GM04503 (cell line): Measurements from ENCODE around the gene IQCM.
A peak's percentile ranks its signal among the peaks of the same experiment; 100 is the strongest.

Experiments used
- DNase-seq: peaks from one replicate; pipeline ENCODE4 v3.0.0-alpha.2; 2012; ENCODE audit warnings: low read depth

IQCM gene

GRCh38 chr4:149768477-149768876, 47.2 kb downstream of the IQCM start:
- DNase-seq, result no peak

DNA sequence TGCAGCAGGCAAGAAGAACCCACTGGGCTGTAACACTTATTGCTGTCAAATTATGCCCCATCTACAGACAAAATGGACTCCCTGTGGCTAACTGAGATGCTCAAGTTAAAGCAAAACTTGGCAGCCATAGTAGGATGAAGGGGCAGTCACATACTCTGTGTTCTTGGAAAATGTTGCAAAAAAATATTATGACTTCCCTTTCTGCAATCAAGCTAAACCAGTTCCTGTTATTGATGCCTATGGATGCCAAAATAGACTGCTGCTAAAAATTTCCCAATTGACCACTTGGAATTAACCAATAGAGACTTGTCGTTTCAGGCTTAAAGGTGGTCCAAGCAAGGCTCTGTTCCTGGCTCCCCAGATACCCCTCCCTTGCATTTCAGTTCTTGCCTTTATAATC, 49.5 kb downstream of the IQCM start:
- DNase-seq, result no peak

DNA sequence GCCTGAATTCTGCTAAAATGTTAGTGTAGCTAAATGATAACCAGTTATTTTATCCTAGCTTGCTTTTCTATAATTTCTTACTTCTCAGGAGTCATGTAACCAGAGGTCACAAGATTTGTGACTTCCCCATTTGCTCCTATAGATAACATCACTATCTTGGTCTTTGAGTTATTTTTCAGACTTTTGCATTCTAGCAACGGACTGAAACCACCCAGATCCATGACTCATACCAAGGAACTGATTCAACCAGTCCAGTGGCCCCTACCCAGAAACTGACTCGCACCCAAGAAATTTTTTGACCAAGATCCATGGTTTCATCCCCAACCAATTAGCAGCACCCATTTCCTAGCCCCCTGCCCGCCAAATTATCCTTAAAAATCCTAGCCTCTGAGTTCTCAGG, 50.0 kb downstream of the IQCM start:
- peak; percentile 45 for DNase-seq

DNA sequence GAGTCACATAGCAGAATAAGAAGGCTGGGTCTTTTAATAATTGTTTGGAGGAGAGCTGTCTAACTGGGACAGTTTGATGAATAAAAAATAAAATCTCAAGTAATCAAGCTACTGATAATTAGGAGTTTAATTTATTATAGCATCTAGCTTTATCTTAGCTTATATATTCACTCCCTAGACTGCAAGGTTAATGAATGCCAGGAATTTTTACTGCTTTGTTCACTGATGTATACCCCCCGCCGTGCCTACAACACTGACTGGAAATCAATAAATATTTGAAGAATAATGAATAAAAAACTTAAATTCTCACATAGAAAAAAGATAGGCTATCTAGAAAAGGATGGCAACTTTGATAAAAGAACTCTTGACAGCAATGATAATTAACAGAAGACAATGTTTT, 59.7 kb downstream of the IQCM start:
- DNase-seq, result no peak

DNA sequence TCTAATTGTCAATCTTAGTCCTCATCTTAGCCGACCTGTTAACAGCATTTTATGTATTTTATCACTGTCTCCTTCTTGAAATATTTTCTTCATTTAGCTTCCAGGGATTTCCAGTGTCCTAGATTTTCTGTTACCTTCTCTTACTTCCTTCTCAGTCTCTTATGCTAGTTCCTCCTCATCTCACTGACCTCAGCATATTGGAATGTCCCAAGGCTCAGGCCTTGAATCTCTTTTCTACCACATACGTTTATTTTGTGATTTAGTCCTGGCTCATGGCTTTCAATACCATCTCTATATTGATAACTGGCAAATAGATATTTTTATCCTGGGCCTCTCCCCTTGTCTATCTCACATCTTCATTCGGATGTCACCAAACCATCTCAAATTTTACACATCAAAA, 61.1 kb downstream of the IQCM start:
- no peak for DNase-seq

DNA sequence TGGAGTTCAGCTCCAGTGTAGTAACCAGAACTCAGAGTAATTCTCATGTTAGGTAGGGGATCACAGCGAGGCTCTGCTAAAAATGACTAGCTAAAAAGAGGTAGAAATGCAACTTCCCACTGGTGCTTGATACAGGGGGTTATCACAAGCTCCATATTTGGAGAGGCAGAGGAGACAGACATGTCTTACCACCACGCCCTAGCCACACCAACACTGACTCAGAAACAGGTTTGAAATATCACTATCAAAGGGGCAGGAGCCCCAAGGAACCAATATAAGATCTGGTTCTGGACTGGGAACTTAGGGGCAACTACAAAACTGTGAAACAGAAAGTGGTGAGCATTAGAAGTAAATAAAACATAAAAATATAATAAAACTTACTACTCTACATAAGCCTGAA, 62.9 kb downstream of the IQCM start:
- DNase-seq, result no peak

DNA sequence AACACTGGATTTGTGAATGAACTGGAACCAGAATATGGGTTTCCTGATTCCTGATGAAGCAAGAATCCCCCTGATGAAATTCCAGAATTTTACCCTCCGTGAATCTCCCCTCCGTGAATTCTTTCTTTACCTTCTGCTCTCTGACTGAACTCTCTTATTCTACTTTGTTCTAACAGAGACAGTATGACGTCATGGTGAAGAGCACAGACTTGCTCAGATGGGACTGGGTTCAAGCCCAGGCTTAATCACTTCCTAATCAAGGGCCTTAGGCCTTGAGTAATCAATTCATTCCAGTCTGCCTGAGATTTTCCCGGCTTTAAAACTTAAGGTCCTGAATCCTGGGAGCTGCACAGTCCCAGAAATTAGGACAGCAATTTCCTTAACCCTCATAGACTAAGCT, 64.5 kb downstream of the IQCM start:
- no peak for DNase-seq

GRCh38 chr4:149749784-149750183, 65.9 kb downstream of the IQCM start:
- DNase-seq, result no peak

DNA sequence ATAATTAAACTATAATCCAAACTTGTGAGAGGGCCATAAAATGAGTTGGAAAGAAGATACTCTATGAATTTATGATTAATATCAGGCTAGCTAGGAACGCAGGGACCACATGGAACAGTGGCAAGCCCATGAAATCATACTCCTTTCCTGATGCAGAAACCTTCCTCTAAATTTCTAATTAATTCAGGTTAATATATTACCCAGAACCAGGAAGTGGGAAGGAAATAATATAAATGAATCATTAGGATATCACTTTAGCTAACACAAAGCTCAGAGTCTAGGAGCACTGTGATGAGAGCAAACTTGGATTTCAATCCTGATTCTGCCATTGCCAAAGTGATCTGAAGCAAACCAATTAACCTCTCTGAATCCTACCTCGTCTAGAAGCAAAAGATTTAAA, 68.0 kb downstream of the IQCM start:
- DNase-seq, result no peak

- no peak for DNase-seq
These were observed 69.4 kb downstream of the IQCM start for GRCh38 chr4:149746276-149746675.

DNA sequence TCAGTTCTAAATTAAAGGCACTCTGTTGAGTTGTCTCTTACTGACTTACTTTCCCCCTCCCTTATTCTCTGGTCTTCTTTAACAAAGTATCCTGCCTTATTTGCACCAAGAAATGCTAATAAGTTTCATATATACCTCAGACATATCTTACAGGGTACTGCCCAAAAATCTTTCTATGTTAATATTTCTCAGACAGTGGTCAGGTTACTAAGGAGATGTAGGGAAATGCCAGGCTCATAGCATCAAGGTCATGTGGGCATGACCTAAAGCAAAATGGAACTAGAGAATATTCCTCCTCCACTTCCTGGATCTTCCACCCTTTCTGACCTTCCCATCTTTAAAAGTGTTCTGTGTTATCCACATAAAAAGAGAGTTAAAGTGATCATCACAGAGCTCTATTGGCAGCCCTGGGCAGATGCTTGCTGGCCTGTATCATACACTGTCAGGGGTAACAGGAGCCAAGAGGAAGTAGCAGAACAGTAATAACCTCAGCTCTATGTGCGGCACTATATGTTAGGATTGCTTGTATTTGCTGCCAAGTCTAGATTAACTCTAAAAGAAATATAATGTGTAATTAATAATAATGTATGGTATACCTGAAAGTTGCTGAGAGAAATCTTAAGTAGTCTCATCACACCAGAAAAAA, 74.3 kb downstream of the IQCM start:
- no peak for DNase-seq

GRCh38 chr4:149738156-149738555, 77.5 kb downstream of the IQCM start:
- DNase-seq, result no peak

GRCh38 chr4:149735796-149736195, 79.8 kb downstream of the IQCM start:
- DNase-seq, result no peak

GRCh38 chr4:149728444-149728843, 87.2 kb downstream of the IQCM start:
- no peak for DNase-seq

GRCh38 chr4:149727663-149728062, 88.0 kb downstream of the IQCM start:
- no peak for DNase-seq

DNA sequence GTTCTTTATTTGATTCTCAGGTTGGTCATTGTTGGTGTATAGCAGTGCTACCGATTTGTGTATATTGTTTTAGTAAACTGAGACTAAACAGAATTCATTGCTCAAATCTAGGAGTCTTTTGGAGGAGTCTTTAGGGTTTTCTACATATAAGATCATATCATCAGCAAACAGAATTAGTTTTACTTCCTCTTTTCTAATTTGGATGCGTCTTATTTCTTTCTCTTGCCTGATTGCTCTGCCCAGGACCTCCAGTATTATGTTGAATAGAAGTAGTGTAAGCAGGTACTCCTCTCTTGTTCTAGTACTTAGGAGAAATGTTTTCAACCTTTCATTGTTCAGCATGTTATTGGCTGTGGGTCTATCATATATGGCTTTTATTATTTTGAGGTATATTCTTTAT, 92.6 kb downstream of the IQCM start:
- DNase-seq, result no peak

DNA sequence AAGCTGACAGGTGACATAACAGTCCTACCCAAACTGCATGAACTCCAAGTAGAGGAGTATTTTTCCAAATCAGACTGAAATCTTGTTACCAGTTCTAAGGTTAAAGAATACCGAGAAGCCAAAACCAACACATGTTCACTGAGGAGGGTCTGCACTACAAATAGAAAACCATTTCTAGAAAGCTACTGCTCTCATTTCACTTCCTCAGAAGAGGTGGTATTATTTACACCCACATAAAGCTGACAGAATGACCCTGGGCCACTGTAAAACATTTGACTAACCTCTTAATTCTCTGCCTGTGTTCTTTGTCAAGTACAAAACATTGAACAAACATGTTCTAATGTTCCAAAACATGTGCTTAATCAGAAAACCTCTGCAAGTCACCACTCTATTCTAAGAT, 95.8 kb downstream of the IQCM start:
- DNase-seq, result no peak

- no peak for DNase-seq
These were observed 96.3 kb downstream of the IQCM start for GRCh38 chr4:149719357-149719756.

DNA sequence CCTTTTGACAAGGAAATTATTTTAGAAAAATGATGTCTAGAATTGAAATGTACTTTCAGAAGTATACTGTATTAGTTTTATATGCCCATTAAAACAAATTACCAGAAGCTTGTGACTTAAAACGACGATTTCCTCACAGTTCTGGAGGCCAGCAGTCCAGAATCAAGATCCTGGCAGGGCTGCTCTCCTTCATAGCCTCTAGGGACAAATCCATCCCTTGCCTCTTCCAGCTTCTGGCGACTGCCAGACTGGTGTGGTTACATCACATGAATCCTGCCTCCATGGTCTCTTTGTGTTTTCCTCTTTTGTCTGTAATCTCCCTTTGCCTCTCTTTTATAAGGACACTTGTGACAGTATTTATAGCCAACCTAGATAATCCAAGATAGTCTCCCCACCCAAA, 97.1 kb downstream of the IQCM start:
- no peak for DNase-seq

GRCh38 chr4:149716728-149717127, 98.9 kb downstream of the IQCM start:
- no peak for DNase-seq

DNA sequence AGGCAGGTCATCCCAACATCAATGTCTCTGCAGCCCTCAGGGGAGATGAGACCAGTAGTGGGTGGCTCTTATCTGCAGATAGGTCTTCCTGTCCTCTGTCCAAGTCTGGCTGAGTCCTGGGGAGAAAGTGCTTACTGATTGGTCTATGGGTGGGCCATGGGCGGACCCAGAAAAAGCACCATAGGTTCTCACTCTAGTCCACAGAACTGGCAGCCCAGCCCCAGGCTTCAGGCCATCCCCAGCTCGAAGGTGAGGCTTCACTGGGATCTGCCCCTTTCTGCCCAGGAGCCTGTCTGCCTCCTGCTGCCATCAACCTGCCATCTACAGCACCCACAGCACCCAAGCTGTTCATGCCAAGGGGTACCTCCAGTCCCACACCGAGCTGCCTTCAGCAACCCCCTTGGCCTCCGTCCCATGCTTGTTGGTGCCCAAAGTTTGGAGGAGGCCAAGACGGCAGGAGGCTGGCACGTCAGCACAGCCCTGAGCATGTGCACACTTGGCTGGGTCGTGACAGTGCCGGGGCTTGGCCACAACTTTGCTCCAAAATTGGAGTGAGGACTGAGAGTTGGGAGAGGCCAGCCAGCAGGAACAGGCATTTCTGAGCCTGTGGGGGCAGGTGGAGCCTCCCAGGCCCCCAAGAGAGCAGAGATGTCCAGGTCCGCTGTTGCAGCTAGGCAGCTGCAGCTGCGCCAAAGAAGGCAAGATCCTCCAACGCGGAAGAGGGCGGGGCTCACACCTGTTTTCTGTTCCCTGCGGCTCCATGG, 99.6 kb downstream of the IQCM start:
- DNase-seq, result no peak

DNA sequence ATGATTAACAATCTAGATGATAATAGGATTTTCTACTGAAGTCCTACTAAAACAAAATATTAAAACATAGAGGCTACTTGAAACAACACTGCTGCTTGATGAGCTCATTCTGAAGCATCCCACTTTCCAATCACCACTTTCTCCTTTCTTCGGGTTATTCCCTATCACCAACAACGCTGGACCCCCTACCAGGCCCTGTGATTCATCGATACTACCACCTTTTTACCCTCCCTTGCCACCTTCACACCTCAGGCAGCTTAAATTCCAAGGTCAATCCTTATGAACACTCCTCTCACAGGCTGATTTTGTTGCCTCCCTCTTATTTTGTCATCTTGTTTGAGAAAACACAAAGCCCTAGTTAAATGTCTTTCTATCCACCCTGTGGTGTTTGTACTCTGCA, 102.6 kb downstream of the IQCM start:
- no peak for DNase-seq

GRCh38 chr4:149711593-149712365, 103.9 kb downstream of the IQCM start:
- DNase-seq, result no peak
